Neuron (in vitro differentiated cells): Measurements from ENCODE around the gene ASTN1.

Source experiments
- H2AFZ ChIP-seq: one replicate; pipeline ENCODE4 v1.6.1; 2013; ENCODE audit warnings: low read depth, mild to moderate bottlenecking, inconsistent platforms, low read length, moderate library complexity
- H3K27me3 ChIP-seq: one replicate; pipeline ENCODE4 v1.6.1; 2013; ENCODE audit warnings: low read length; ENCODE audit not compliant: insufficient read depth
- H3K36me3 ChIP-seq: one replicate; pipeline ENCODE4 v1.6.1; 2013; ENCODE audit warnings: low read length; ENCODE audit not compliant: insufficient read depth
- H3K4me1 ChIP-seq: one replicate; pipeline ENCODE4 v1.6.1; 2013; ENCODE audit warnings: low read length; ENCODE audit not compliant: insufficient read depth
- H3K4me3 ChIP-seq: 2 replicates; pipeline ENCODE4 v1.5.1; 2013; ENCODE audit warnings: mild to moderate bottlenecking, low read length, moderate library complexity
- H3K9me3 ChIP-seq: one replicate; pipeline ENCODE4 v1.6.1; 2013; ENCODE audit warnings: low read length

Gene ASTN1

GRCh38 chr1:176847052-176847451 lies 317.5 kb downstream of the ASTN1 start:
- no peaks in the 10 kb centered on the region for H3K36me3 ChIP-seq
- H3K4me1 ChIP-seq, result no peaks in the 10 kb centered on the region
- H3K9me3 ChIP-seq, result no peaks in the 10 kb centered on the region
- H2AFZ ChIP-seq, result no peak overlapping the region
- H3K4me3 ChIP-seq, result no peak overlapping the region
- no peaks in the 10 kb centered on the region for H3K27me3 ChIP-seq

- H3K9me3 ChIP-seq, result no peaks in the 10 kb centered on the region
- H3K4me3 ChIP-seq, result no peak overlapping the region
- H3K4me1 ChIP-seq, result no peaks in the 10 kb centered on the region
- H3K27me3 ChIP-seq, result no peaks in the 10 kb centered on the region
- H2AFZ ChIP-seq, result no peak overlapping the region
- no peaks in the 10 kb centered on the region for H3K36me3 ChIP-seq
These were observed 320.9 kb downstream of the ASTN1 start for GRCh38 chr1:176843352-176844297.

- H3K9me3 ChIP-seq, result no peaks in the 10 kb centered on the region
- H2AFZ ChIP-seq, result no peak overlapping the region
- no peak overlapping the region for H3K4me3 ChIP-seq
- H3K36me3 ChIP-seq, result no peaks in the 10 kb centered on the region
- H3K27me3 ChIP-seq, result no peaks in the 10 kb centered on the region
- H3K4me1 ChIP-seq, result no peaks in the 10 kb centered on the region
These were observed 323.3 kb downstream of the ASTN1 start for GRCh38 chr1:176841238-176841637.

GRCh38 chr1:176839216-176839615 lies 325.3 kb downstream of the ASTN1 start:
- Histone ChIP-seq H3K27me3 (no peaks in the 10 kb centered on the region), H3K9me3 (no peaks in the 10 kb centered on the region), H3K4me3 (no peak overlapping the region), H3K36me3 (no peaks in the 10 kb centered on the region), H3K4me1 (no peaks in the 10 kb centered on the region), H2AFZ (no peak overlapping the region)

- H2AFZ ChIP-seq, result no peak overlapping the region
- no peaks in the 10 kb centered on the region for H3K27me3 ChIP-seq
- H3K4me1 ChIP-seq, result no peaks in the 10 kb centered on the region
- no peaks in the 10 kb centered on the region for H3K9me3 ChIP-seq
- no peak overlapping the region for H3K4me3 ChIP-seq
- no peaks in the 10 kb centered on the region for H3K36me3 ChIP-seq
These were observed 326.1 kb downstream of the ASTN1 start for GRCh38 chr1:176838276-176838995.

- Histone ChIP-seq H3K27me3 (no peaks in the 10 kb centered on the region), H2AFZ (no peak overlapping the region), H3K4me1 (no peaks in the 10 kb centered on the region), H3K36me3 (no peaks in the 10 kb centered on the region), H3K9me3 (no peaks in the 10 kb centered on the region), H3K4me3 (no peak overlapping the region)
These were observed 326.8 kb downstream of the ASTN1 start for GRCh38 chr1:176837708-176838107.

- no peak overlapping the region for H3K4me3 ChIP-seq
- no peaks in the 10 kb centered on the region for H3K9me3 ChIP-seq
- H2AFZ ChIP-seq, result no peak overlapping the region
- H3K4me1 ChIP-seq, result no peaks in the 10 kb centered on the region
- H3K36me3 ChIP-seq, result no peaks in the 10 kb centered on the region
- no peaks in the 10 kb centered on the region for H3K27me3 ChIP-seq
These were observed 333.4 kb downstream of the ASTN1 start for GRCh38 chr1:176831150-176831549.

- no peak overlapping the region for H2AFZ ChIP-seq
- no peaks in the 10 kb centered on the region for H3K27me3 ChIP-seq
- H3K4me1 ChIP-seq, result no peaks in the 10 kb centered on the region
- H3K36me3 ChIP-seq, result no peaks in the 10 kb centered on the region
- H3K9me3 ChIP-seq, result no peaks in the 10 kb centered on the region
- no peak overlapping the region for H3K4me3 ChIP-seq
These were observed 335.3 kb downstream of the ASTN1 start for GRCh38 chr1:176829261-176829660.

- H2AFZ ChIP-seq, result no peak overlapping the region
- H3K9me3 ChIP-seq, result no peaks in the 10 kb centered on the region
- H3K4me3 ChIP-seq, result no peak overlapping the region
These were observed 338.2 kb downstream of the ASTN1 start for GRCh38 chr1:176826265-176826664.

GRCh38 chr1:176820391-176821031 lies 344.0 kb downstream of the ASTN1 start:
- Histone ChIP-seq H3K27me3 (no peaks in the 10 kb centered on the region), H3K4me1 (no peaks in the 10 kb centered on the region), H2AFZ (no peak overlapping the region), H3K4me3 (no peak overlapping the region), H3K36me3 (no peaks in the 10 kb centered on the region), H3K9me3 (no peaks in the 10 kb centered on the region)

More at GRCh38 chr1:176826265-176826664, 338.2 kb downstream of the ASTN1 start:
- Histone ChIP-seq H3K36me3 (no peaks in the 10 kb centered on the region), H3K27me3 (no peaks in the 10 kb centered on the region), H3K4me1 (no peaks in the 10 kb centered on the region)

GRCh38 chr1:176816232-176816631 lies 348.3 kb downstream of the ASTN1 start:
- Histone ChIP-seq H3K4me3 (no peak overlapping the region), H3K9me3 (no peaks in the 10 kb centered on the region), H3K4me1 (peaks cover 3% of the 10 kb centered on the region), H2AFZ (no peak overlapping the region), H3K27me3 (no peaks in the 10 kb centered on the region), H3K36me3 (no peaks in the 10 kb centered on the region)

- H3K4me1 ChIP-seq, result peaks cover 3% of the 10 kb centered on the region
- H3K9me3 ChIP-seq, result no peaks in the 10 kb centered on the region
- no peaks in the 10 kb centered on the region for H3K36me3 ChIP-seq
- no peak overlapping the region for H2AFZ ChIP-seq
- H3K4me3 ChIP-seq, result no peak overlapping the region
- H3K27me3 ChIP-seq, result no peaks in the 10 kb centered on the region
These were observed 348.9 kb downstream of the ASTN1 start for GRCh38 chr1:176815621-176816020.
